Measurements from ENCODE around the gene ADGRF1.

Gene ADGRF1

DNA sequence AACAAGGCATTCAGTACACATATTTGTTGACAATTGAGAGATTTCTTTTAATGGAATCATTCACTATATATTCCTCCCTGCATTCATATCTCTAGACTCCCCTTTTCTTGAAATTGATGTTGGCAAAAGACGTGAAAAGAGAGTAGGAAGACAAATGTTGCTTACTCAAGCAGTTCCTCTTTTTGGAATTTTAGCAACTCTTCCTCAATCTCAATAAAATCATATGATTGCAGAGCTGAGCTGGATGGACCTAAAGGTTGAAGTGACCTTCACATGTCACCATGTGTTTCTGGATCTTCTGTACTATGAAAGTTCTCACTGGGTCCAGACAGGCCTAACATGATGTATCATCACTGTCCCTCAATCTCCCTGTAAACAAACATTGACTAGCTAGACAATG is 18.6 kb downstream of the ADGRF1 start:
- in situ Hi-C loops (cut with HindIII; ENCODE audit: low sequenced_read_pairs) = no loop called here

DNA sequence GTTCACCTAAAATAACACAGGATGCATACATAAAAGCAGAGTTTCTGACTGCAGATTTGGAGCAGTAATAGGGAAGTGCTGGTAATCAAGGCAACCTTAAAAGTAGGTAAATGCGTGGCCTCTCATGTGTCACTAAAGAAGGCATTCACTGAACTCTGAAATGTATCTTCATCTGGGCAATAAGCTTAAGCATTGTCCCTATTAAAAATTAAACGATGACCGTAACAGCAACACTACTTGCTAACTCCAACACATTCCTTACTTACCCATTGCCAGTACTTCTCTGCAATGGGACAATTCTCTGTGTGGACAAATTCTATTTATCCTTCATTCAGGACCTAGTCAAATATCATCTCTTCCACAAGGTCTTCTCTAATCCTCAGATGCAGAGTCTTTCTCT is 19.9 kb downstream of the ADGRF1 start:
- in situ Hi-C loops (cut with HindIII; ENCODE audit: low sequenced_read_pairs) = no loop called here

DNA sequence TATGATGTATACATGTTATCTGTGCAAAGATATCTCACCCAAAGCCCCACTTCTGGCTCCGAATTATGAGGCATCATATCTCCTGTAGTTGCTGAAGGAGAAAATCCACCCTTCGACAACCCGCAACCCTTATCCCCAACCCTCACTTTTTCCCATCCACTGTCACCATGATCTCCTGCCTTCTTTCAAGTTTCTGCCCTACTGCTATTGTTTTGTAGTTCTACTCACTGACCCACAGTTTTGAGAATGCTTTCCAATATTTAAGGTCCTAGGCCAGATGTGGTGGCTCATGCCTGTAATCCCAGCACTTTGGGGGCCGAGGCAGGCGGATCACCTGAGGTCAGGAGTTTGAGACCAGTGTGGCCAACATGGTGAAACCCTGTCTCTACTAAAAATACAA is 22.2 kb downstream of the ADGRF1 start:
- in situ Hi-C loops (cut with HindIII; ENCODE audit: low sequenced_read_pairs) = no loop called here

DNA sequence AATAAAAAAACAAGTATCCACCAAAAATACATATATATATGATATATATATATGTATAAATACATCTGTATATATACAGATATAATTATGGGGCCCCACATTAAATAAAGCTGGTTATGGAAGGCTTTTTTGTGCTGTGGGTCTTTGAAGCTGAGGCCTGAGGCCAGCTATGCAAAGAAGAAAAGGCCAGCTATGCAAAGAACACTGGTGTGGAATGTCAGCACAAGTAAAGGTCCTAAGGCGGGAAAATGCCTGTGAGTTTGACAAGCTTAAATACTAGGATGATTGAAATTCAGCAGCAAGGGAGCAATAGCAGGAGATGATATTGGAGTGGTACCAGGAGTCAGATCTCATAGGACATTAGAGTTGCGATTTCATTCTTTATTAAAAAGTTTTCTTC is 25.2 kb downstream of the ADGRF1 start:
- in situ Hi-C loops (cut with HindIII; ENCODE audit: low sequenced_read_pairs) = no loop called here

DNA sequence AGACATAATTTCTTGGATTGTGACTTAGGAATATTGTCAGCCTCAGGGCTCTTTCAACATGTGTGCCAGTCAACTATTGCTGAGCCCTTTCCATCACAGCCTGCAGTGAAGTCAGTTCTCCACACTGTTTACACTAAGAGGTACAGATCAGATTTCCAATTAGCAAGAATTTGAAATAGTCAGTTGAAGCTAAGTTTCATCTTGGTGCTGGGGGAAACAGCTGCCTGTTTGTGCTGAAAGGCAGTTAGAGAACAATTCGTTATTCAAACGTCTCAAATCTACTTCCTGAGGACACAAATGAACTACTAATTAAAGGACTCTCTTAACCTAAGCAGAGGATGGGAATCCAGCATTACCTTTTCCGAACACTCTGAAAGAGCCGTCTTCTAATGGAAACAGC is 25.9 kb downstream of the ADGRF1 start:
- in situ Hi-C loops (cut with HindIII; ENCODE audit: low sequenced_read_pairs) = no loop called here

DNA sequence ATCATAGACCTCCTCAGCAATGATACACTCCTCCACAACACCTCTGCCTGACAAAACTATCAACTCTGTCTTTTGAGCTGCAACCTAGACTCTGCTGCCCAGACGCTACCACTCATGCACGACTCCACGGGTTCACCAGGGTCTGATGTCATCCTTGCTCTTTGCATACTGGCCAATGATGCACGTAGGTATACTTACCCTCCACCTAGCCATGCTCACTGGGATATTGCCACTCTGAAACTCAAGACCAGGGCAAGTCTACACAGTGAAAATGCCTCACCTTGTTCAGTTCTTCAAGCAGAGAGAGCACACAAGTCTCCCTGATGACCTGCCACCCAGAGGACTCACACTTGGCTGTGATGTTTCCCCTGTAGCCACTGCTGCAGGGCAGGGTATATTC is 27.7 kb downstream of the ADGRF1 start:
- in situ Hi-C loops (cut with HindIII; ENCODE audit: low sequenced_read_pairs) = no loop called here

DNA sequence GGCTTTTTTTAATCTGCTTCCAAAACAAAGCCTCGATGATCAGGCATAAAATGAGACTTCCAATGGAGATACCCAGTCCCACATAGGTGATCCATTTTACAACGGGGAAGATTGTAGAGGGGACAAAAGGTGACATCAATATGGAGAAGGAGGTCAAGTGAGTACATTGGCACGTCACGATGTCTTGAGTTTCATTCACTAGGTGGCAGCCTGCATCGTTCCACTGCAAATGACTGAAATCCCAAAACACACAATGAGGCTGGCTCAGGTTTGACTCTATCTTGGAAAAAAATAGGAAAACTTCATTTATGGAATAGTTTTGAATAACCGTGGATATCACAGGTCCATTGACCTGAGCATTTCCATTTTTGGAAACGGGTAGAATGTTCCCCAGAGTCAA is 32.5 kb downstream of the ADGRF1 start:
- in situ Hi-C loops (cut with HindIII; ENCODE audit: low sequenced_read_pairs) = no loop called here

DNA sequence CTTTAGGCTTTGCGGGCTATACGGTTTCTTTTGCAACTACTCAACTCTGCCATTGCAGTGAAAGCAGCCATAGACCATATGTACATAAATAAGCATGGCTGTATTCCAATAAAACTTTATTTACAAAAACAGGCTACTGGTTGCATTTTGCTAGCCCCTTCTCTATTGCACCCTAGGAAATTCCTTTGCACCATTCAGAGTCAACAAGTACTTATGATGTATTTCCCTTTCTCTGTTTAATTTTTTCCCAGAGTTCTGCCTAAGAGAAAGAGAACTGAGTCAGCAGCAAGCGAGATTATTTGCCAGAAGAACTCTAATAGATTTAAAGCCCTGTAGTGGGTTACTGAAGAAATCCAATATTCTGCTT is 33.8 kb downstream of the ADGRF1 start:
- in situ Hi-C loops (cut with HindIII; ENCODE audit: low sequenced_read_pairs) = no loop called here

DNA sequence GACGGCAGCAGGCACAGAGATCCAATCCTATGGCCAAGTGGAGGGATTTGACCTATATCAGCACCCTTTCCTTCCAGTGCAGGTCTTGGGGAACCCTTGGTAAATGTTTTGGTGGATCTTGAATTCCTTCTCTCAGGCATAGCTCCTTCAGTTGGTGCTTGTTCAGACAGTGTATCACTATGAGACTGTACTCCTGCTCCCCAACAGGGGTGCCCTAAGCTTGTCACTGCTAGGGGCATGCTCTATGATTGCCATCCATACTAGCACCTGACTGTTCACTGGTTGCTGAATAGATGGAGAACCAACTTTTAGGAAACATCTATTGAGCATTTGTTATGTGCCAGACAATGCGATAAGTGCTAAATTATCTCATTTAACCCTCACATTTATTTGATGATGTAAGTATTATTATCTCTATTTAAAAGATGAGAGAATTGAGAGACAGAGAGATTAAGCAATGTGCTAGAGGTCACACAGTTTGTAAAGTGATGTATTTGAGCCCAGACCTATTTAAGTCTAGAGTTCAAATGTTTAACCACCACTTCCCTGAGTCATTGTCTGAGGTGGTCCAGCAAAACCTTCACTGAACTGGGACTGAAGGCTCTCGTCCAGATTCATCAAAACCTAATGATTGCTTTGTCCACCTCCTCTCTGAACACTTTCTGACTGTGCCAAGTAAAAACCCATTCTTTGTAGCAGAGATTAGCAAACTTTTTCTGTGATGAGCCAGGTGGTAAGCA is 34.3 kb downstream of the ADGRF1 start:
- in situ Hi-C loops (cut with HindIII; ENCODE audit: low sequenced_read_pairs) = no loop called here

DNA sequence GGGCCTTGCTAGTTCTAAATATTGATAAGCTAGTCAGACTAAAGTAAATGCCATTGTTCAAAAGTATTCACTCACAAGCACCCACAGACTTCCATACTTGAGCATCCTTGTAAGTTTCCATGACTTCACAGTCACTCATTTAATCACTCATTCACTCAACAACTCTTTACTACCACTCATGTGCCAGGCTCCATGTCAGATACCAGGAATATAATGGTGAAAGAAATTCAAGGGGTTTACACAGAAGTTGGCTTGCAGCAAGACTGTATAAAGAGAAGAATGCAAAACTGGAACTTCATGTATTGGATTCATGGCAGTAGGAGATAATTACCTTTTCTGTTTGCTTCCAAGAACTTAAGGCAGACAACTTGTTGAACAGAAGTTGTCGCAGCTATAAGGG is 36.6 kb downstream of the ADGRF1 start:
- in situ Hi-C loops (cut with HindIII; ENCODE audit: low sequenced_read_pairs) = no loop called here

DNA sequence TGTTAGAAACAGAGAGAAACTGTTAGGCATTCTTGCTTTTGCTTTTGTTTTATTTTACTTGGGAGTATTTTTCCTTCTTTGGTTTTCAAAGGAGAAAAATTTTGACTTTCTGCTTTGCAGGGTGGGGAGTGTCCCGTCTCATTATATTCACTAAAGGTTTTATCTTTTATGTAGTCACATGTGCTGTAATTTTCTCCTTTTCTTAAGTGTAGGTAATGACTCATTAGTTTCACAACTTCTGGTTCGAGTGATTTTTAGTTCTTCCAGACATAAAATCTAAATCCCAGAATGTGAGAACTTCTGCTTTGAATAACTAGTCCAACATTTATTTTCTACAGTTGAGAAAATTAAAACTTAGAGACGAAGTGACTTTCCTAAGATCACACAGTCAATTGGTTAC is 37.7 kb downstream of the ADGRF1 start:
- in situ Hi-C loops (cut with HindIII; ENCODE audit: low sequenced_read_pairs) = no loop called here

DNA sequence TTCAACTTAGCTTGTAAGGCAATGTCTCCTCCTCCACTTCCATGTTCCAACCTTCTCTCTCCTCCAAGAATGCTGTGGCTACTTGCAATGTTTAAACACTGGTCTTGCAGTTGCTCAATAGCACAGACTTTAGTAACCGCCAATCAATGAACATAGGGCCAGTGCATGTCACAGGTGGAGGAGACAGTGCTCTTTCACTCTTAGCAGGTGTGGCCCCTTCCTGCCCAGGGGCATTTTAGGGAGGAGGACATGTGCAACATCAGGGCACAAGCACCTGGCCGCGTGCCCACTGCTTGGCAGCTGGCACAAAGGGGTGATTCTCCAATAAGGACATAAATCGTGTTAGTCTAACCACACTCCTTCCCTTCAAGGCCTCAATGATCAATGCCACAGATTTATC is 41.3 kb downstream of the ADGRF1 start:
- in situ Hi-C loops (cut with HindIII; ENCODE audit: low sequenced_read_pairs) = no loop called here

DNA sequence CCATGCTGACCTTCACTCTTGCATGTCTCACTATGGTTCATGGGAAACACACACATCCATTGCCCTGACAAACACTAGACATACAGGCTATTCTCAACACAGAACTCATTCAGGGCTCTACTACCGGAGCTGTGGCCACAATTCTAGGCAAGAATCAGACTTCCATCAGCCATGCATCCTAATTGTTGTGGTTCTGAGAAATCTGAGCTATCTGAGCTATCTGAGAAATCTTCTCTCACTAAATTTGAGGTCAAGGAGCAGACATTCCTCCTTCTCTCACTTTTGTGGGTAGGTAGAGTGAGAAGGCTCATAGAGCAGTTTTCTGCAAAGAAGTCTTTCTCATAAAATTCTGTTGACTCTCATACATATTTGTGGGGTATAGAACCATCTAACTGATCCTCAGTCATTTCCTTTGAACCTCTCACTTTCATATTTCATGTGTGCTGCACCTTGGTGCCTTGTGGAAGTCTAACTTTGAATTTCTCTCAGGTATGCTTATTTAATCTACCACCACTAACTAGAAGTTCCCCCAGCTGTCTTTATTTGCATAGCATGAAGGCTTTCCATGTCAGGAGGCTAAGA is 43.6 kb downstream of the ADGRF1 start:
- in situ Hi-C loops (cut with HindIII; ENCODE audit: low sequenced_read_pairs) = loop anchor here (25.0 kb wide), 1 partner anchor 286 kb away; no protein-coding TSS in a partner anchor

DNA sequence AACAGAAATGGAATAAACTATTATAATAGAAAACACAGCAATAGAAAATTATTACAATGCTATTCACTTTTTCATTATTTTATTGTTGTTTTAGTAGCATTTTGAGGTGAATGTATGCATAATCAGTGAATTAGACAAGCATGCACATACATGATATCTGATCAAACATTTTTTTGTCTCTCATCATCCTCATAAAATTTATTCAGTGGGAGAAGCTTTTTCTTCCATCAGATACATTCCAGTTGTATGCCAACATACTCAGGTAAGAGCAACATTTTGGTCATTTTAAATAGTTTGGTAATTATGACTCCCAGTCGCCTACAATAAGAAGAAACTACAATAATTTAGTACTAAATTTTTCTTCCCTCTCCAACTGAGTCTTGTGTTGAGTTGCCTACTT is 44.5 kb downstream of the ADGRF1 start:
- in situ Hi-C loops (cut with HindIII; ENCODE audit: low sequenced_read_pairs) = loop anchor here (25.0 kb wide), 1 partner anchor 285 kb away; no protein-coding TSS in a partner anchor

DNA sequence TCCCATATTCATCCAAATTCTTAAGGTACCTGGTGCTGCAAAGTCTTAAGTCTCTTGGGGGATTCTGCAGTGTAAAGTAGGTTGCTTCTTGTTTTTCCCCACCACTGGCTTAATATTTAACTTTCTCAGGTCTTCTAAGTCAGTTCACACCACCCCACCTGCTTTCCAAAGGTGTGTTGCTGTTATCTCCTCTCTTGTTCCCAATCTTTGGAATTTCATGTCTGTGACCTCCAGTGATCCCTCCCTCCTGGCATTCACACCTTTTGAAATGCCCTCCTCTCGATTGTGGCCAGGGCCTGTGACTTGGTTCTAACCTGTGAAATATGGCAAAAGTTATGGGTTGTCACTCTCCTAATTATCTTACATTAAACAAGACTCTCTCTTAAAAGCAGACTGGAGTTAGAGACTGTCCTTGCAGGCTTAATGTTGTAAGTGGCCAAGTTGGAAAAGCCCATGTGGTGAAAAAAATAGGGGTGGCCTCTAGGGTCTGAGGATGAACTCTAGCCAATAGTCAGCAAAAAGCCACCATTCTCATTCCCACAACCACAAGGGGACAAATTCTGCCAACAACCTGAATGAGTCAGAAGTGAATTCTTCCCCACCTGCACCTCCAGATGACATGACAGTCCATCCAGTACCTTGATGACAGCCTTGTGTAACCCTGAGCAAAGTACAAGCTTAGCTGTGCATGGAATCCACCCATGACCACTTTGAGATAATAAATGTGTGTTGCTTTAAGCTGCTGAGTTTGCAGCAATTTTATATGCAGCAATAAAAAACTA is 45.1 kb downstream of the ADGRF1 start:
- in situ Hi-C loops (cut with HindIII; ENCODE audit: low sequenced_read_pairs) = loop anchor here (25.0 kb wide), 1 partner anchor 285 kb away; no protein-coding TSS in a partner anchor

DNA sequence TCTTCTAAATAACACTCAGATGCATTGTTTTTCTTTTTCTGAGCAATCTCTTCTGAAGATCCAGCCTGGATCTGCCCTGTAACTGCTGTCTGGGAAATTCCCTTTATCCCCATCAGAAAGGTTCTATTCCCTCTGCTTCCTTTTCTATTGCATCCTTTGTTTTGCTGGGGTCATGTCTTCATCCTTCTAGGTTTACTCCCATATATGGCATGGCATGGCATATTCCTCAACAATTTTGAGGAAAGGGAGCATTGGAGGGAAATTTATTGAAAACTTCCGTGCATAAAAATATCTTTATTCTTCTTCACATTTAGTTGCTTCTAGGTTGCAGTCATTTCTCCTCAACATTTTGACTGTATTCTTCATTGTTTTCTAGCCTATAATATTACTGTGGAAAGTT is 47.2 kb downstream of the ADGRF1 start:
- in situ Hi-C loops (cut with HindIII; ENCODE audit: low sequenced_read_pairs) = loop anchor here (25.0 kb wide), 1 partner anchor 283 kb away; no protein-coding TSS in a partner anchor

DNA sequence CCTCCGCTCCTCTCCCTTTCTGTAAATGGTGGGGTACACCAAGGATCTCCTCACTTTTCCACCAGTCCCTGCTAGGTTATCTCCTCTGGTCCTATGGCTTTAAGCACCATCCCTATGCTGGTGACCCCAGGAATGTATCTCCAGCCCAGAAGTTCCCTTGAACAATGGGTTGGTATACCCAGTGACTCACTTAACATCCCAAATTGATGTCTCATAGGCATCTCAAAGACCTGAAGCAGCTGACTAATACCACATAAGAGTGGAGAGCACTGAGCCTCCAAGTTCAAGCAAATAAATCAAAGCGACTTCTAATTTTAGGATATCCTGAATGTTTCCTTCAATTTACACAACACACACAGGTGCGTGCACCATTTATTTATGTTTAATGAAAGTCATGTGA is 48.3 kb downstream of the ADGRF1 start:
- in situ Hi-C loops (cut with HindIII; ENCODE audit: low sequenced_read_pairs) = loop anchor here (25.0 kb wide), 1 partner anchor 282 kb away; no protein-coding TSS in a partner anchor

DNA sequence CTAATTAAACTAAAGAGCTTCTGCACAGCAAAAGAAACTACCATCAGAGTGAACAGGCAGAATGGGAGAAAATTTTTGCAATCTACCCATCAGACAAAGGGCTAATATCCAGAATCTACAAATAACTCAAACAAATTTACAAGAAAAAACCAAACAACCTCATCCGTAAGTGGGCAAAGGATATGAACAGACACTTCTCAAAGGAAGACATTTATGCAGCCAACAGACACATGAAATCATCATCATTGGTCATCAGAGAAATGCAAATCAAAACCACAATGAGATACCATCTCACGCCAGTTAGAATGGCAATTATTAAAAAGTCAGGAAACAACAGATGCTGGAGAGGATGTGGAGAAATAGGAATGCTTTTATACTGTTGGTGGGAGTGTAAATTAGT is 49.7 kb downstream of the ADGRF1 start:
- in situ Hi-C loops (cut with HindIII; ENCODE audit: low sequenced_read_pairs) = loop anchor here (25.0 kb wide), 1 partner anchor 280 kb away; no protein-coding TSS in a partner anchor

DNA sequence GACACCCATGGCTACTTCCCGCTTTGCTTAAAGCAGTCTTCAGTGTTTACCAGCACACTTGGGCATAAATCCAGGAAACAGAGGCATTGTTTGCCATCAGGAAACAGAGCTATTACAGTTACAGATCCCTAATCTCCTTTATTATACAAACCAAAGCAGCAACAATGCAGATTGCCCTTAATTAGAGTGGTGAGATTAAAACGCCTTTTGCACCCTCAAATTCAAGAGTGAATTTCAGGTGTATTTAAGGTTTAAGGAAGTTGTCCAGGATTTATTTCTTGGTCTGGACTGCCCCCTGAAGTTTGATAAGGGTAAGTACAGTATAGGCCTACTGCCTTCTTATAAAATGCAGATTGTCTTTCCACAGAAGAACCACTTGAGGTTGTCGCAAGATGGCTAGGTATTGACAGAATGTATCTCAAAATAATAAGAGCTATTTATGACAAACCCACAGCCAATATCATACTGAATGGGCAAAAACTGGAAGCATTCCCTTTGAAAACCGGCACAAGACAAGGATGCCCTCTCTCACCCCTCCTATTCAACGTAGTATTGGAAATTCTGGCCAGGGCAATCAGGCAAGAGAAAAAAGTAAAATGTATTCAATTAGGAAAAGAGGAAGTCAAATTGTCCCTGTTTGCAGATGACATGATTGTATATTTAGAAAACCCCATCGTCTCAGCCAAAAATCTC is 51.2 kb downstream of the ADGRF1 start:
- in situ Hi-C loops (cut with HindIII; ENCODE audit: low sequenced_read_pairs) = loop anchor here (25.0 kb wide), 1 partner anchor 279 kb away; no protein-coding TSS in a partner anchor

DNA sequence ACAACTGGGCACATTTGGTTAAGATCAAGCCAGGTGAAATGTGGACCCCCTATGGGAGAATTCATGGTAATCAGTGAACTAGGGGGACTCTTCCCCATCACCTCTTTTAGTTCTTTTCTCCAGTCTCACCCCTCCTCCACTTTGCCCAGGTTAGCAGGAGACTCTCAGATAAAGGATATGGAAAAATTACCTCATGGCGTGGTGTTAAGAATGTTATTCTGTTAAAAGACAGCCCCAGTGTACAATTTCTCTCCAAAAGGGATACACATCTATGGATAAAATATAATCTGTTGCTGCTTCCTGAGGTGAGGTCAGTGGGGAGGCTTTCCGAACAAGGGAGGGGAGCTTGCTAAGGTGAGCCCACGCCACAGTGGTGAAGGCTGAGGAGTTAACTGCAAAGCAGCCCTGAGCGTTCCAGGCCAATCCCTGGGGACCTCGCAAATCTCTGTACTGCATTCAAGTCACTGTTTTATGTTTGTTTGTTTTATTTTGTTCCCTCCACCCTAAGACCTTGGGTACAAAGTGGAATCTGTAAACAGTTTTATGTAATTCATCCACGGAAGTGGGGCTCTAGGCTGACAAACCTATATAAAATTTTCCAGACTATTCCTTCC is 52.0 kb downstream of the ADGRF1 start:
- in situ Hi-C loops (cut with HindIII; ENCODE audit: low sequenced_read_pairs) = loop anchor here (25.0 kb wide), 1 partner anchor 278 kb away; no protein-coding TSS in a partner anchor

Measured in DLD1 (cell line).